ENCODE results near the gene PSMA3. TPM values are rescaled to one million over a fixed set of nuclear protein-coding genes. Genes with fewer than 3 reads are reported as not detected.

Gene PSMA3
- total and polyA plus RNA-seq, 9 of the 15 experiments (the other 6 are each of a cell fraction or from before 2014, with no cell fraction given), result 129 to 786 (median 319) TPM

- TF ChIP-seq RBM25 (IDR thresholded peaks at IDR 0.05; ENCODE audit: low read depth, low read length, severe bottlenecking) (peak; percentile 94), RCOR1 (IDR thresholded peaks at IDR 0.05; ENCODE audit: borderline replicate concordance in 1 of 2, low read depth in 2 of 2, low read length in 2 of 2) (0 out of 4 replicates have a peak, but pooled peaks of 1 of the 2 experiments have one; percentile 2), NEUROD1 (IDR thresholded peaks at IDR 0.05; ENCODE audit: borderline replicate concordance, low read depth, low read length, partially characterized antibody) (peak; percentile 97), FOXP1 (CRISPR knock-in tag; IDR thresholded peaks at IDR 0.05) (no peak), SP2 (IDR thresholded peaks at IDR 0.05; ENCODE audit: extremely low read depth, low read depth, low read length, poor library complexity, severe bottlenecking) (peak; percentile 38), E2F6 (IDR thresholded peaks at IDR 0.05; ENCODE audit: borderline replicate concordance in 1 of 2, extremely low read depth in 1 of 2, insufficient read depth in 1 of 2, insufficient read length in 1 of 2, low read depth in 1 of 2, low read length in 1 of 2, poor library complexity in 1 of 2, severe bottlenecking in 1 of 2) (no peak), SREBF2 (CRISPR knock-in tag; IDR thresholded peaks at IDR 0.05) (no peak), RBFOX2 (IDR thresholded peaks at IDR 0.05; ENCODE audit: low read depth, low read length) (peak; percentile 89), ELF4 (CRISPR knock-in tag; IDR thresholded peaks at IDR 0.05) (peak; percentile 67), ATF1 (CRISPR knock-in tag; IDR thresholded peaks at IDR 0.05) (no peak), ATF1 (tag; IDR thresholded peaks at IDR 0.05) (peak; percentile 88), NR2C2 (CRISPR knock-in tag; IDR thresholded peaks at IDR 0.05) (no peak), NR2C2 (tag; IDR thresholded peaks at IDR 0.05) (peak; percentile 91), E2F8 (IDR thresholded peaks at IDR 0.05; ENCODE audit: low read depth, partially characterized antibody) (no peak), CTBP1 (IDR thresholded peaks at IDR 0.05; ENCODE audit: borderline replicate concordance) (no peak)
- TF ChIP-seq, protein P1, sequence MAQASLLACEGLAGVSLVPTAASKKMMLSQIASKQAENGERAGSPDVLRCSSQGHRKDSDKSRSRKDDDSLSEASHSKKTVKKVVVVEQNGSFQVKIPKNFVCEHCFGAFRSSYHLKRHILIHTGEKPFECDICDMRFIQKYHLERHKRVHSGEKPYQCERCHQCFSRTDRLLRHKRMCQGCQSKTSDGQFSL (CRISPR knock-in tag; IDR thresholded peaks at IDR 0.05), result no peak
- TF ChIP-seq, protein P1 (tag; IDR thresholded peaks at IDR 0.05), result 0 out of 4 replicates have a peak, but pooled peaks of 1 of the 2 experiments have one; percentile 36
- TF ChIP-seq, protein P2, sequence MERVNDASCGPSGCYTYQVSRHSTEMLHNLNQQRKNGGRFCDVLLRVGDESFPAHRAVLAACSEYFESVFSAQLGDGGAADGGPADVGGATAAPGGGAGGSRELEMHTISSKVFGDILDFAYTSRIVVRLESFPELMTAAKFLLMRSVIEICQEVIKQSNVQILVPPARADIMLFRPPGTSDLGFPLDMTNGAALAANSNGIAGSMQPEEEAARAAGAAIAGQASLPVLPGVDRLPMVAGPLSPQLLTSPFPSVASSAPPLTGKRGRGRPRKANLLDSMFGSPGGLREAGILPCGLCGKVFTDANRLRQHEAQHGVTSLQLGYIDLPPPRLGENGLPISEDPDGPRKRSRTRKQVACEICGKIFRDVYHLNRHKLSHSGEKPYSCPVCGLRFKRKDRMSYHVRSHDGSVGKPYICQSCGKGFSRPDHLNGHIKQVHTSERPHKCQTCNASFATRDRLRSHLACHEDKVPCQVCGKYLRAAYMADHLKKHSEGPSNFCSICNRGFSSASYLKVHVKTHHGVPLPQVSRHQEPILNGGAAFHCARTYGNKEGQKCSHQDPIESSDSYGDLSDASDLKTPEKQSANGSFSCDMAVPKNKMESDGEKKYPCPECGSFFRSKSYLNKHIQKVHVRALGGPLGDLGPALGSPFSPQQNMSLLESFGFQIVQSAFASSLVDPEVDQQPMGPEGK (CRISPR knock-in tag; IDR thresholded peaks at IDR 0.05; ENCODE audit: borderline replicate concordance), result peak; percentile 38; the same call in 1 of the 2 replicates
- TF ChIP-seq, protein P3, sequence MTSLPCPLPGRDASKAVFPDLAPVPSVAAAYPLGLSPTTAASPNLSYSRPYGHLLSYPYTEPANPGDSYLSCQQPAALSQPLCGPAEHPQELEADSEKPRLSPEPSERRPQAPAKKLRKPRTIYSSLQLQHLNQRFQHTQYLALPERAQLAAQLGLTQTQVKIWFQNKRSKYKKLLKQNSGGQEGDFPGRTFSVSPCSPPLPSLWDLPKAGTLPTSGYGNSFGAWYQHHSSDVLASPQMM (CRISPR knock-in tag; IDR thresholded peaks at IDR 0.05), result no peak
These were observed 53.3 kb downstream of the PSMA3 start (continued) for GRCh38 chr14:58297762-58298476.

Data from K562 (cell line).